Fibroblast of lung (primary cell): ENCODE data around the gene CRYGS.

Experiments
- EZH2 ChIP-seq: IDR thresholded peaks from 2 replicates; pipeline ENCODE4 v1.5.1; 2012; ENCODE audit warnings: low read length, control low read depth, mild to moderate bottlenecking; ENCODE audit errors: missing control alignments
- TF ChIP-seq, protein P1 (sequence below), 2 donors: IDR thresholded peaks in 1 of 2; conservative IDR thresholded peaks in 1 of 2; 1 replicate in 1 of 2; 2 replicates in 1 of 2; pipeline ENCODE4 v1.5.1; 2011 to 2012; ENCODE audit warnings: low read length in 2 of 2, control low read depth in 1 of 2, inconsistent platforms in 1 of 2, low read depth in 1 of 2, mild to moderate bottlenecking in 1 of 2

- TF ChIP-seq, protein P1, sequence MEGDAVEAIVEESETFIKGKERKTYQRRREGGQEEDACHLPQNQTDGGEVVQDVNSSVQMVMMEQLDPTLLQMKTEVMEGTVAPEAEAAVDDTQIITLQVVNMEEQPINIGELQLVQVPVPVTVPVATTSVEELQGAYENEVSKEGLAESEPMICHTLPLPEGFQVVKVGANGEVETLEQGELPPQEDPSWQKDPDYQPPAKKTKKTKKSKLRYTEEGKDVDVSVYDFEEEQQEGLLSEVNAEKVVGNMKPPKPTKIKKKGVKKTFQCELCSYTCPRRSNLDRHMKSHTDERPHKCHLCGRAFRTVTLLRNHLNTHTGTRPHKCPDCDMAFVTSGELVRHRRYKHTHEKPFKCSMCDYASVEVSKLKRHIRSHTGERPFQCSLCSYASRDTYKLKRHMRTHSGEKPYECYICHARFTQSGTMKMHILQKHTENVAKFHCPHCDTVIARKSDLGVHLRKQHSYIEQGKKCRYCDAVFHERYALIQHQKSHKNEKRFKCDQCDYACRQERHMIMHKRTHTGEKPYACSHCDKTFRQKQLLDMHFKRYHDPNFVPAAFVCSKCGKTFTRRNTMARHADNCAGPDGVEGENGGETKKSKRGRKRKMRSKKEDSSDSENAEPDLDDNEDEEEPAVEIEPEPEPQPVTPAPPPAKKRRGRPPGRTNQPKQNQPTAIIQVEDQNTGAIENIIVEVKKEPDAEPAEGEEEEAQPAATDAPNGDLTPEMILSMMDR (conservative IDR thresholded peaks at IDR 0.05 in 1 of 2, IDR thresholded peaks at IDR 0.05 in 1 of 2; ENCODE audit: low read depth in 1 of 2, low read length in 2 of 2) = no peak
- no peak for TF ChIP-seq EZH2
Measured at GRCh38 chr3:186577521-186577920, 33.3 kb upstream of the CRYGS start.
